COLO668 (cell line): ENCODE results near the gene MXD4.

ENCODE experiments used
- DNase-seq: peaks from one replicate; lab custom pipeline; 2025; ENCODE audit not compliant: unreplicated experiment; lab: John Stamatoyannopoulos, UW

Gene MXD4

GRCh38 chr4:2264481-2265041, 2.7 kb upstream of the MXD4 start:
- DNase-seq = peak; percentile 57

GRCh38 chr4:2263926-2264321, 2.0 kb upstream of the MXD4 start:
- DNase-seq = peak; percentile 87

GRCh38 chr4:2262944-2263250, 988 bp upstream of the MXD4 start:
- DNase-seq = no peak

GRCh38 chr4:2262145-2262943, 435 bp upstream of the MXD4 start:
- DNase-seq = peak; percentile 100

GRCh38 chr4:2261110-2261852, 628 bp downstream of the MXD4 start:
- DNase-seq = peak; percentile 68

- DNase-seq = no peak
Measured at GRCh38 chr4:2260344-2261109, 1.4 kb downstream of the MXD4 start.

- DNase-seq = no peak
Measured at GRCh38 chr4:2259541-2260343, 2.2 kb downstream of the MXD4 start.

GRCh38 chr4:2259036-2259540, 2.8 kb downstream of the MXD4 start:
- DNase-seq = no peak

GRCh38 chr4:2258091-2259035, 3.5 kb downstream of the MXD4 start:
- DNase-seq = no peak

- DNase-seq = no peak
Measured at GRCh38 chr4:2257361-2258081, 4.4 kb downstream of the MXD4 start.

- no peak for DNase-seq
Measured at GRCh38 chr4:2256781-2257191, 5.1 kb downstream of the MXD4 start.

- no peak for DNase-seq
Measured at GRCh38 chr4:2256156-2256731, 5.7 kb downstream of the MXD4 start.

- no peak for DNase-seq
Measured at GRCh38 chr4:2255501-2256155, 6.3 kb downstream of the MXD4 start.

- DNase-seq = no peak
Measured at GRCh38 chr4:2254665-2255500, 7.0 kb downstream of the MXD4 start.

- no peak for DNase-seq
Measured at GRCh38 chr4:2253160-2254084, 8.5 kb downstream of the MXD4 start.

GRCh38 chr4:2252530-2253091, 9.3 kb downstream of the MXD4 start:
- DNase-seq = no peak
